ENCODE results near the gene PRIM1. TPM values are rescaled to one million over a fixed set of nuclear protein-coding genes. Genes with fewer than 3 reads are reported as not detected.

The PRIM1 gene
- total RNA-seq, 1 experiment from 2014 or later = 50.7 TPM

DNA sequence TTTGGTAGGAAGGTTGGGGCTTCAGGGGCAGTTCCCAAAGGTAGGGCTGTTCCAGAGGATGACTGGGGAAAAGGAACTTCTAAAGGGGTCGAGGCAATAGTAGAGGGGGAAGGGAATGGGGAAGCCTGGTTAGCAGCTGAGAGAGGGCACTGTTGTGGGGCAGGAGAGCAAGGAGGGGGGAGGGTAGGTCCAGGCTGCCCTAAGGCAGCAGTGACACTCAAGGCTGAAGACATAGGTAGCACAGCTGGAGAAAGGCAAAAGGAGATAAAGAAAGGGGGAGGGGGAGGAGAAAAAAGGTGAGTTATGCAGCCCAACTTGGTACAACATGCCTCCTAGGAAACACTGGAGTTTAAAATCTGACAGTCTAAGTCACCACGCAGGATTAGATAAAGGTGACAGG, 30.9 kb downstream of the PRIM1 start:
- Mint-ChIP-seq H3K9me3 (no peaks in the 10 kb centered on the region), H3K27me3 (ENCODE audit: low read depth) (no peaks in the 10 kb centered on the region), H3K27ac (peak overlapping the region in 2 of 3 experiments; percentile 68 to 81; a peak in 3 of 7 replicates), H3K4me3 (peak overlapping the region; percentile 41 to 44; a peak in 3 of 5 replicates), H3K4me1 (peaks cover 67 to 73% of the 10 kb centered on the region in 2 experiments), H3K36me3 (ENCODE audit: insufficient read depth in 1 of 3, low read depth in 3 of 3) (peaks cover 64 to 75% (median 72%) of the 10 kb centered on the region in 3 experiments)
- H3K23me2 ChIP-seq (ENCODE audit: insufficient read length, low read depth, low read length, poor library complexity, severe bottlenecking) = peaks cover 10% of the 10 kb centered on the region
- no peak overlapping the region for H3K23ac ChIP-seq (ENCODE audit: insufficient read length, low read depth, low read length)
- H3K27ac ChIP-seq (ENCODE audit: insufficient read length, low read depth, low read length) = no peak overlapping the region
- H3K79me2 ChIP-seq (ENCODE audit: insufficient read depth, low read length) = peaks cover 52% of the 10 kb centered on the region; the same call in 1 of the 2 replicates
- no peak overlapping the region for H4K5ac ChIP-seq (ENCODE audit: insufficient read length, low read depth, low read length)
- H2BK15ac ChIP-seq (ENCODE audit: low read depth, low read length) = no peak overlapping the region
- no peak for DNase-seq
- H3T11ph ChIP-seq (ENCODE audit: low read length) = no peak overlapping the region
- no peak overlapping the region for H2AK5ac ChIP-seq (ENCODE audit: insufficient read length, low read length)
- H2BK12ac ChIP-seq (ENCODE audit: insufficient read length, low read depth, low read length) = no peak overlapping the region
- H3K56ac ChIP-seq (ENCODE audit: insufficient read length, low read depth, low read length) = no peak overlapping the region
- H4K20me1 ChIP-seq (ENCODE audit: control insufficient read depth, insufficient read depth, insufficient read length) = no peaks in the 10 kb centered on the region
- no peak overlapping the region for H2BK20ac ChIP-seq (ENCODE audit: low read depth, low read length, poor library complexity, severe bottlenecking)
- H3K4ac ChIP-seq (ENCODE audit: low read depth, low read length) = no peak overlapping the region
- no peak overlapping the region for H2AFZ ChIP-seq (ENCODE audit: low read length)
- H2BK5ac ChIP-seq (ENCODE audit: insufficient read length, low read length) = no peak overlapping the region
- H3K14ac ChIP-seq (ENCODE audit: insufficient read depth, low read length) = no peak overlapping the region
- TF ChIP-seq, protein P1, sequence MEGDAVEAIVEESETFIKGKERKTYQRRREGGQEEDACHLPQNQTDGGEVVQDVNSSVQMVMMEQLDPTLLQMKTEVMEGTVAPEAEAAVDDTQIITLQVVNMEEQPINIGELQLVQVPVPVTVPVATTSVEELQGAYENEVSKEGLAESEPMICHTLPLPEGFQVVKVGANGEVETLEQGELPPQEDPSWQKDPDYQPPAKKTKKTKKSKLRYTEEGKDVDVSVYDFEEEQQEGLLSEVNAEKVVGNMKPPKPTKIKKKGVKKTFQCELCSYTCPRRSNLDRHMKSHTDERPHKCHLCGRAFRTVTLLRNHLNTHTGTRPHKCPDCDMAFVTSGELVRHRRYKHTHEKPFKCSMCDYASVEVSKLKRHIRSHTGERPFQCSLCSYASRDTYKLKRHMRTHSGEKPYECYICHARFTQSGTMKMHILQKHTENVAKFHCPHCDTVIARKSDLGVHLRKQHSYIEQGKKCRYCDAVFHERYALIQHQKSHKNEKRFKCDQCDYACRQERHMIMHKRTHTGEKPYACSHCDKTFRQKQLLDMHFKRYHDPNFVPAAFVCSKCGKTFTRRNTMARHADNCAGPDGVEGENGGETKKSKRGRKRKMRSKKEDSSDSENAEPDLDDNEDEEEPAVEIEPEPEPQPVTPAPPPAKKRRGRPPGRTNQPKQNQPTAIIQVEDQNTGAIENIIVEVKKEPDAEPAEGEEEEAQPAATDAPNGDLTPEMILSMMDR (conservative IDR thresholded peaks at IDR 0.05) = no peak
- H3K9ac ChIP-seq (ENCODE audit: extremely low read depth, insufficient read length, low read length) = no peak overlapping the region
- no peaks in the 10 kb centered on the region for H3K27me3 ChIP-seq (ENCODE audit: insufficient read depth, low read length)
- peak overlapping the region; percentile 32 for H3K4me2 ChIP-seq (ENCODE audit: insufficient read depth, insufficient read length, low read length)
- H3K4me1 ChIP-seq (ENCODE audit: insufficient read depth, low read length) = peaks cover 10% of the 10 kb centered on the region
- WGBS (ENCODE audit: extremely low coverage, insufficient read length, low lambda C conversion rate) = no CpG with 5 or more reads among the region's 2 CpGs
- no peak overlapping the region for H4K91ac ChIP-seq (ENCODE audit: insufficient read length, low read depth, low read length)
- H4K8ac ChIP-seq (replicated peaks; ENCODE audit: insufficient read length, low read depth, low read length) = no peak overlapping the region
- no peak overlapping the region for H2BK120ac ChIP-seq (ENCODE audit: low read depth, low read length, poor library complexity, severe bottlenecking)
- peaks cover 11% of the 10 kb centered on the region for H3K79me1 ChIP-seq (ENCODE audit: insufficient read depth, low read depth, low read length, poor library complexity, severe bottlenecking)
- no peak overlapping the region for H3K18ac ChIP-seq (ENCODE audit: insufficient read length, low read depth, low read length)
- H3K9me3 ChIP-seq (ENCODE audit: control insufficient read depth, low read depth, low read length) = no peaks in the 10 kb centered on the region
